BLaER1 treated with 17β-estradiol and CSF1 and Interleukin-3, amounts not matched to agents 10 nM and 100 nM (cell line): ENCODE results near the gene DTX3L.

ENCODE experiments used
- H3K27ac ChIP-seq, 11 experiments: shearing (Covaris generic); formaldehyde crosslinking; 2 replicates each; pipeline ENCODE4 v1.8.1; 2022
- H3K27me3 ChIP-seq, 11 experiments: shearing (Covaris generic); formaldehyde crosslinking; 2 replicates each; pipeline ENCODE4 v1.8.1; 2022
- H3K36me3 ChIP-seq, 11 experiments: shearing (Covaris generic); formaldehyde crosslinking; 2 replicates each; pipeline ENCODE4 v1.8.1; 2022
- H3K4me1 ChIP-seq, 10 experiments: shearing (Covaris generic); formaldehyde crosslinking; 2 replicates each; pipeline ENCODE4 v1.8.1; 2022
- H3K4me2 ChIP-seq, 11 experiments: shearing (Covaris generic); formaldehyde crosslinking; 2 replicates each; pipeline ENCODE4 v1.8.1; 2022
- H3K4me3 ChIP-seq, 10 experiments: shearing (Covaris generic); formaldehyde crosslinking; 2 replicates each; pipeline ENCODE4 v1.8.1; 2022
- H3K9ac ChIP-seq, 11 experiments: shearing (Covaris generic); formaldehyde crosslinking; 2 replicates each; pipeline ENCODE4 v1.8.1; 2022
- H3K9me3 ChIP-seq, 11 experiments: shearing (Covaris generic); formaldehyde crosslinking; replicated peaks in 1 of 11; 2 replicates each; pipeline ENCODE4 v1.8.1; 2022
- H4K20me1 ChIP-seq, 11 experiments: shearing (Covaris generic); formaldehyde crosslinking; 2 replicates each; pipeline ENCODE4 v1.8.1; 2022
- Cebpa-rat ChIP-seq, 11 experiments: shearing (Covaris generic); IDR thresholded peaks; 2 replicates each; pipeline ENCODE4 v1.8.1; 2022

The DTX3L gene

DNA sequence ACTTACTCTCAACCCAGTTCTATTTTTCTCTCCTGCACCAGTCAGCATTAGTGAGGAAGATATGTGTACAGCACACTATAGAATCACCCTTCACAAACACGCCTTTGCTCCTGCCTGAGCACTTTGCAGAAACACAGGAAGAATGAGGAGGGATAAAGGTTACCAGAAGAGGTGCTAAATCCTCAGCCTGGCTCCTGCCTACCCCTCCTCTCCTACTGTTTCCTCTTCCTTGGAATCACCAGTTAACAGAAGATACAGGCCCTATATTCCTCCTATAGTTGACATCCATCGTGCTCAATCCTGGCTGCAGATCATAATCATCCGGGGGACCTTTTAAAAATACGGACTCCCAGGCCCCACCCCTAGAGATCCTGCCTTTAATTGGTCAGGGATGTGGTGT lies 42.2 kb downstream of the DTX3L start:
- no peak overlapping the region for H3K4me2 ChIP-seq
- H3K27ac ChIP-seq, result no peak overlapping the region
- H3K36me3 ChIP-seq, result peaks cover 8 to 65% (median 33%) of the 10 kb centered on the region in 11 experiments
- no peak overlapping the region for H3K4me3 ChIP-seq
- no peaks in the 10 kb centered on the region for H3K27me3 ChIP-seq
- peaks cover 0 to 13% (median 0%) of the 10 kb centered on the region in 11 experiments; a peak in 2 of 22 replicates for H3K9me3 ChIP-seq
- no peaks in the 10 kb centered on the region; a peak in 1 of 22 replicates for H4K20me1 ChIP-seq
- peaks cover 0 to 23% (median 10%) of the 10 kb centered on the region in 10 experiments; a peak in 12 of 20 replicates for H3K4me1 ChIP-seq
- no peak for TF ChIP-seq Cebpa-rat (IDR thresholded peaks at IDR 0.05)
- no peak overlapping the region for H3K9ac ChIP-seq

DNA sequence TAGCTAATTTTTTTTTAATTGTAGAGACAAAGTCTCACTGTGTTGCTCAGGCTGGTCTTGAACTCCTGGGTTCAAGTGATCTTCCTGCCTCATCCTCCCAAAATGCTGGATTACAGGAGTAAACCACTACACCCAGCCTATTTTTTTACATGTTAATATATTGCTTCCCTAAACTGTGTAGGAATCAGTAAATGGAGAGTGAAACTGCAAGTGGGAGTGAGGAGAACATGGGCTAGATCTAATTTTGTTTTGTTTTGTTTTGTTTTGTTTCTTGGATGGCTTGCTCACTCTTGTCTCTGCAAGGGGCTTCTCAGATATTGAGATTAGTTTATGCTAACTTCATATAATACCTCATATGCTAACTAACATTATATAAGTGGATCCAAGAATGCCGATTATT lies 44.8 kb downstream of the DTX3L start:
- Histone ChIP-seq H3K4me2 (peak overlapping the region in 2 of 11 experiments; percentile 67 to 75; a peak in 4 of 22 replicates), H3K9me3 (peaks cover 0 to 6% (median 0%) of the 10 kb centered on the region in 11 experiments; a peak in 1 of 22 replicates), H4K20me1 (no peaks in the 10 kb centered on the region; a peak in 1 of 22 replicates), H3K4me1 (peaks cover 0 to 43% (median 10%) of the 10 kb centered on the region in 10 experiments; a peak in 12 of 20 replicates), H3K27ac (peak overlapping the region in 1 of 11 experiments; percentile 64; a peak in 1 of 22 replicates), H3K9ac (no peak overlapping the region), H3K36me3 (peaks cover 13 to 77% (median 43%) of the 10 kb centered on the region in 11 experiments), H3K4me3 (no peak overlapping the region), H3K27me3 (no peaks in the 10 kb centered on the region)
- TF ChIP-seq Cebpa-rat (IDR thresholded peaks at IDR 0.05), result no peak

GRCh38 chr3:122609798-122610559 lies 45.8 kb downstream of the DTX3L start:
- Histone ChIP-seq H4K20me1 (no peaks in the 10 kb centered on the region; a peak in 1 of 22 replicates), H3K9ac (peak overlapping the region in 4 of 11 experiments; percentile 7 to 63 (median 34); a peak in 5 of 22 replicates), H3K27me3 (no peaks in the 10 kb centered on the region), H3K36me3 (peaks cover 14 to 88% (median 52%) of the 10 kb centered on the region in 11 experiments), H3K4me2 (peak overlapping the region in 5 of 11 experiments; percentile 17 to 76 (median 67); a peak in 9 of 22 replicates), H3K27ac (peak overlapping the region in 6 of 11 experiments; percentile 8 to 77 (median 58); a peak in 9 of 22 replicates), H3K4me3 (peak overlapping the region in 1 of 10 experiments; percentile 25; a peak in 1 of 20 replicates), H3K9me3 (peaks cover 0 to 4% (median 0%) of the 10 kb centered on the region in 11 experiments; a peak in 1 of 22 replicates), H3K4me1 (peaks cover 0 to 44% (median 6%) of the 10 kb centered on the region in 10 experiments; a peak in 12 of 20 replicates)
- TF ChIP-seq Cebpa-rat (IDR thresholded peaks at IDR 0.05), result no peak

DNA sequence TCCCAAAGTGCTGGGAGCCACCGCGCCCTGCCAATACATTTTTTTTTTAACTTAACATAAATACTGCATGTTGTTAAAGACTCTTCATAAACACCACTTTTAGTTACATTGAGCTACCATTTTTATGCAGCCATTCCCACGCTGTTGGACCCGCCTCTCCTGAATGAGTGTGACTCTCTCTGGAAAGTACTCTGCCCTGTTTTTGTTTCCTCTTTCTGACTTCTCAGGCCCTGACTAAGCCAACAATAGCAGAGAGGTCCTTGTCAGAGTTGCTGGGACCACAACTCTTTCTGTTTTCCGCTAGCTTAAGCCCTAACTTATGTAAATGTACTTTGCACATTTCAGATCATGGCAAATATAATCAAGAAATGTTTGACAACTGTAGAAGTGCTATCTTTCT lies 48.6 kb downstream of the DTX3L start:
- Histone ChIP-seq H3K4me2 (peak overlapping the region in 2 of 11 experiments; percentile 36 to 44; a peak in 4 of 22 replicates), H3K9ac (no peak overlapping the region), H3K27me3 (no peaks in the 10 kb centered on the region), H3K4me1 (peaks cover 0 to 57% (median 6%) of the 10 kb centered on the region in 10 experiments; a peak in 9 of 20 replicates), H4K20me1 (no peaks in the 10 kb centered on the region), H3K36me3 (peaks cover 31 to 93% (median 73%) of the 10 kb centered on the region in 11 experiments), H3K27ac (peak overlapping the region in 2 of 11 experiments; percentile 11 to 25; a peak in 2 of 22 replicates), H3K4me3 (no peak overlapping the region), H3K9me3 (peaks cover 0 to 4% (median 0%) of the 10 kb centered on the region in 11 experiments; a peak in 1 of 22 replicates)
- no peak for TF ChIP-seq Cebpa-rat (IDR thresholded peaks at IDR 0.05)

GRCh38 chr3:122615303-122615702 lies 51.2 kb downstream of the DTX3L start:
- Histone ChIP-seq H3K4me3 (no peak overlapping the region), H3K4me1 (peaks cover 0 to 54% (median 16%) of the 10 kb centered on the region in 10 experiments; a peak in 14 of 20 replicates), H3K9me3 (peaks cover 0 to 4% (median 0%) of the 10 kb centered on the region in 11 experiments; a peak in 1 of 22 replicates), H3K4me2 (no peak overlapping the region), H3K27me3 (no peaks in the 10 kb centered on the region), H3K9ac (no peak overlapping the region), H3K36me3 (peaks cover 31 to 94% (median 71%) of the 10 kb centered on the region in 11 experiments), H3K27ac (no peak overlapping the region), H4K20me1 (no peaks in the 10 kb centered on the region)
- TF ChIP-seq Cebpa-rat (IDR thresholded peaks at IDR 0.05), result no peak

DNA sequence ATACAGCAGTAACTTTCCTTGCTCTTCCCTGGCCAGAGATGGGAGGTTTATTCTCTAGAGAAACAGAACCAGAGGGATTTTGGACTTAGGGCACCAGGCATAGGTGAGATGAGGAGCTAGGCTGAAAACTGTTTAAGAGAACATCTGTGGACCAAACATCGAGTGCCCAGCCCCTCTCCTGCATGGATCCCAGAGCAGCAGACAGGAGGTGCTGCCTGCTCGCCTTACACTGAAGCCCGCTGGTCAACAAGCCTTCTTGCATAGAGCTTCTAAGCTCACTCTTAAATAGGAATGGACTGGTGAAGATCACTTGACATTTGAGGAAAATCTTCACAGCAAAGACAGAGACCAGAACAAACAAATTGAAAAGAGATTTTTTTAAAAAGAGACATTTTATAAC lies 54.5 kb downstream of the DTX3L start:
- no peak overlapping the region for H3K9ac ChIP-seq
- no peaks in the 10 kb centered on the region for H3K27me3 ChIP-seq
- H3K4me3 ChIP-seq, result no peak overlapping the region
- peaks cover 0 to 7% (median 0%) of the 10 kb centered on the region in 11 experiments; a peak in 1 of 22 replicates for H3K9me3 ChIP-seq
- H3K4me1 ChIP-seq, result peaks cover 13 to 58% (median 37%) of the 10 kb centered on the region in 10 experiments
- no peak for TF ChIP-seq Cebpa-rat (IDR thresholded peaks at IDR 0.05)
- H4K20me1 ChIP-seq, result no peaks in the 10 kb centered on the region; a peak in 1 of 22 replicates
- H3K36me3 ChIP-seq, result peaks cover 29 to 82% (median 64%) of the 10 kb centered on the region in 11 experiments
- peak overlapping the region in 4 of 11 experiments; percentile 4 to 15 (median 12); a peak in 3 of 22 replicates for H3K4me2 ChIP-seq
- no peak overlapping the region for H3K27ac ChIP-seq

DNA sequence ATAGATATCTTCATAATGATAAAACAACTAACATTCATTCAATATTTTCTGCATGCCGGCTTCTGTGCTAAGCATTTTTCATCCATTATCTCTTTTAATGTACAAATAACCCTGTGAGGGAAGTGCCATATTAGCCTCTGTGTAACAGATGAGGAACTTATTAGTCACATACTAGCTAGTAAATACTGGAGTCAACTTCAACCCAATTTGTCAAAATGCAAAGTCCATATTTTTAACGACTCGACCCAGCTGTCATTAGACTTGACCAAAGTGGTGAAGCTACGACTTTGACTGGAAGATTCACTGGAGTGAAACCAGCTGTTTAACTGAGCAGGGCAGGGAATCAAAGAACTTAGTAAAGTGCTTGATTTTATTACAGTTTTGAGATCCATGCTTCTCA lies 54.9 kb downstream of the DTX3L start:
- Histone ChIP-seq H3K9me3 (peaks cover 0 to 8% (median 0%) of the 10 kb centered on the region in 11 experiments; a peak in 1 of 22 replicates), H3K4me1 (peaks cover 13 to 57% (median 37%) of the 10 kb centered on the region in 10 experiments), H3K27ac (no peak overlapping the region), H4K20me1 (no peaks in the 10 kb centered on the region; a peak in 1 of 22 replicates), H3K4me2 (peak overlapping the region in 6 of 11 experiments; percentile 8 to 48 (median 28); a peak in 9 of 22 replicates), H3K4me3 (no peak overlapping the region), H3K9ac (no peak overlapping the region), H3K27me3 (no peaks in the 10 kb centered on the region), H3K36me3 (peaks cover 30 to 82% (median 64%) of the 10 kb centered on the region in 11 experiments)
- TF ChIP-seq Cebpa-rat (IDR thresholded peaks at IDR 0.05), result no peak

- no peak overlapping the region for H3K4me3 ChIP-seq
- peaks cover 0 to 8% (median 0%) of the 10 kb centered on the region in 11 experiments; a peak in 1 of 22 replicates for H3K9me3 ChIP-seq
- no peak for TF ChIP-seq Cebpa-rat (IDR thresholded peaks at IDR 0.05)
- no peaks in the 10 kb centered on the region for H3K27me3 ChIP-seq
- H3K4me1 ChIP-seq, result peaks cover 13 to 55% (median 37%) of the 10 kb centered on the region in 10 experiments
- no peak overlapping the region for H3K9ac ChIP-seq
- H3K27ac ChIP-seq, result no peak overlapping the region
- H3K4me2 ChIP-seq, result peak overlapping the region in 7 of 11 experiments; percentile 46 to 77 (median 68); a peak in 13 of 22 replicates
- no peaks in the 10 kb centered on the region; a peak in 1 of 22 replicates for H4K20me1 ChIP-seq
- H3K36me3 ChIP-seq, result peaks cover 28 to 82% (median 61%) of the 10 kb centered on the region in 11 experiments
These were observed 56.3 kb downstream of the DTX3L start for GRCh38 chr3:122620399-122620798.
